Right hindlimb (tissue), 1 donor: ENCODE data around the gene DAGLB.
"Not testable (repeated sequence)": the region's sequence is repeated elsewhere in the genome, so short reads cannot be mapped to it uniquely, and the experiment has no call there.

Source experiments
- DNase-seq: peaks from one replicate; pipeline ENCODE4 v3.0.0-alpha.2; 2018

DAGLB gene

DNA sequence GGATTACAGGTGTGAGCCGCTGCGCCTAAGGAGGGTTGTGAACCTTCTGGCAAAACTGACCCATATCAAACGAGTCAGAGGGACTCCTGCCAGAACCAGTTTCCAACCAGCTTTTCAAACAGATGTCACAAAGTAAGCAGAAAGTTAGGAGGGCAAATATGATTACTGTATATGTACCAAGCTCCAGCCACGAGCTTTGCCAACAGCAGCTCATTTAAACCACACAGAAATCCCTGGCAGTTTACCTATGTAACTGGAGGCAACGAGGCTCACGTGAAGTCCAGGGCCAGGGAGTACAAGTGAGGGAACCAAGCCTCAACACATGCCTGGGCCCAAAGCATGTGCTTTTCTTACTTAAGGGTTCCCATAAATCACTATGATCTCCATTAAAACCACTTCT, 12.5 kb upstream of the DAGLB start:
- no peak for DNase-seq

DNA sequence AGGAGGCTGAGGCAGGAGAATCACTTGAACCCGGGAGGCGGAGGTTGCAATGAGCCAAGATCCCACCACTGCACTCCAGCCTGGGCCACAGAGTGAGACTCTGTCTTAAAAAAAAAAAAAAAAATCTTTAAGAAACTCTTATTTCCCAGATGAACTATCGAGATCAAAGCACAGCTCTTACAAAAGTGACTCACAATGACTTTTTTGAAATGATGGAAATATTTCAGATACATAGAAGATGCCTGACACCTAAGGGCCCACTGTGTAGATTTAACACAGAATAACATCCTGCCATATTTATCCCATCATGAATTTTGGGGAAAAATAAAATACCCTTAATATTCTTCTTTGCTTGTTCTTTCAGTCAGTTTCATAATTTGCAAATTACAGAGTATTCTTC, 10.9 kb upstream of the DAGLB start:
- not testable (repeated sequence) for DNase-seq

GRCh38 chr7:6453734-6454133, 6.0 kb upstream of the DAGLB start:
- no peak for DNase-seq

GRCh38 chr7:6451224-6451705, 3.5 kb upstream of the DAGLB start:
- no peak for DNase-seq

DNA sequence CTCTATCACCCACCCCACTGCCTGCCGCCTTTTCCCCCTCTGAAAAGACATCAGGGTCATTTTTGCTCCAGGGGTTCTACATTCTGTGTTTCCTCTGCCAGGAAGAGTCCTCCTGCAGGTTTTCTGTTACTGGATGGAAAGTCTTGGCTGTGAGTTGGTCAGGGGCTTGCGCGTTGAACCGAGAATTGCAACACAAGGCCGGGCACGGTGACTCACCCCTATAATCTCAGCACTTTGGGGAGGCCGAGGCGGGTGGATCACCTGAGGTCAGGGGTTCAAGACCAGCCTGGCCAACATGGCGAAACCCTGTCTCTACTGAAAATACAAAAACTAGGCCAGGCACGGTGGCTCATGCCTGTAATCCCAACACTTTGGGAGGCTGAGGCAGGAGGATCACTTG, 2.8 kb upstream of the DAGLB start:
- not testable (repeated sequence) for DNase-seq

DNA sequence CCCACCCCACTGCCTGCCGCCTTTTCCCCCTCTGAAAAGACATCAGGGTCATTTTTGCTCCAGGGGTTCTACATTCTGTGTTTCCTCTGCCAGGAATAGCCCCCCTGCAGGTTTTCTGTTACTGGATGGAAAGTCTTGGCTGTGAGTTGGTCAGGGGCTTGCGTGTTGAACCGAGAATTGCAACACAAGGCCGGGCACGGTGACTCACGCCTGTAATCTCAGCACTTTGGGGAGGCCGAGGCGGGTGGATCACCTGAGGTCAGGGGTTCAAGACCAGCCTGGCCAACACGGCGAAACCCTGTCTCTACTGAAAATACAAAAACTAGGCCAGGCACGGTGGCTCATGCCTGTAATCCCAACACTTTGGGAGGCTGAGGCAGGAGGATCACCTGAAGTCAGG, 2.1 kb upstream of the DAGLB start:
- not testable (repeated sequence) for DNase-seq

DNA sequence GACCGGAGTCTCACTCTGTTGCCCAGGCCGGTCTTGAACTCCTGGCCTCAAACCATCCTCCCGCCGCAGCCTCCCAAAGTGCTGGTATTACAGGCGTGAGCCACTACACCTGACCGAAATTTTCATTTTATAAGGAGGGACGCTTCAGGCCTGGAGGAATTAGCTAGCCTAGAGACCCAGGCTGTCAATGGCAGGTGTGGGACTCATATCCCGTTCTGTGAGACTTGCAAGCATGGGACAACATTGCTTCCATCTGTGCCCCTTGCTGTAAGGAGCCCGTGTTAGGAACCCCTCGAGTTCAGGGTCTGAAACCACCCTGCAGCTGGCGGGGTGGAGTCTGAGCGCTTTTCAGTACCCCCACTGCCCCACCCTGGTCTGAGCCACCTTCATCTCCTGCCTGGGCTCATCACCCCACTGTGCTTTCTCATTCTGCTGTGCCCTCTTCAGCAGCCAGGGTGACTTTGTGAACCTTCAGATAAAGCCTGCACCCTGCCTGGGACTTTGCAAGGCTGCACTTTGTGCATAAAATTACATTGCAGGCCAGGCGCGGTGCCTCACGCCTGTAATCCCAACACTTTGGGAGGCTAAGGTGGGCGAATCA, 1.3 kb upstream of the DAGLB start:
- DNase-seq = no peak

GRCh38 chr7:6446838-6447580, 745 bp downstream of the DAGLB start:
- DNase-seq = peak; percentile 56

GRCh38 chr7:6444516-6445269, 3.1 kb downstream of the DAGLB start:
- DNase-seq = no peak

DNA sequence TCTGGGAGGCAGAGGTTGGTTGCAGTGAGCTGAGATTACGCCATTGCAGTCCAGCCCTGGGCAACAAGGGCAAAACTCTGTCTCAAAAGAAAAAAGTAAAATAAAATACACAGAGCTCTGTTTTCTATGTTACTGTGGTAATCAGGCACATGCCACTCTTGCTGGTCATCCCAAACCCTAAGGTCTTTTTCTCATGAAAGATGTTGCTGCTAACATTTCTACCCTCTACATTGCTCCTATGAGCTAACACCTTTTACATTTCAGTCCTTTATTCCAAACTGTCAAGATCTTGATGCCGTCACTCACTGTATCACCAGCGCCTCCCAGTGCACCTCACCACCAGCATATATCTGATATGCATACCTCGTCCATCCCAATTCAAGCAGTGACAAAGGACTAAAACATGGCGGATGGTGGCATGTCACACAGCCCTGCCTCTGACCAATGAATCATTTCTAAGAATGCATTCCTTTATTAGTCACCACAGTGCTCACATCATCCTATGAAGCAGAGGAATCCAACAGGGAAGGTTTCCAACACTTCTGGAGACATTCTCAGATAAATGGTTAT, 4.3 kb downstream of the DAGLB start:
- DNase-seq = no peak

DNA sequence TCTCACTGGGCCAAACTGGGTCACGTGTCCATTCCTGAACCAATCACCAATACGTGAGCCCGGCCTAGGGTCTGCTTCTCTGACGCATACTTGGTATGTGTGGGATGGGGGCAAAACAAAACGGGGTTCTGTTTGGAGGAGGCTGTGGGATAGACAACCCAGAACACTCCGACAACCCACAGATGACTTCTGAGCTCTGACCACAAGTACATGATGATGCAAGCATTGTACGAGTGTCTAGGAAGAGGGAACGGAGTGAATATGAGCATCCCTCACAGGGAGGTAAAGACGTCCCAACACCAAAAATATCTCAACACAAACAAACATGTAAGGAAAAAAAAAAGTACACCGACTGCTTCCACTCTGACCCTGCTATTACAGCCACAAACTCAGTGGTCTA, 5.6 kb downstream of the DAGLB start:
- no peak for DNase-seq

DNA sequence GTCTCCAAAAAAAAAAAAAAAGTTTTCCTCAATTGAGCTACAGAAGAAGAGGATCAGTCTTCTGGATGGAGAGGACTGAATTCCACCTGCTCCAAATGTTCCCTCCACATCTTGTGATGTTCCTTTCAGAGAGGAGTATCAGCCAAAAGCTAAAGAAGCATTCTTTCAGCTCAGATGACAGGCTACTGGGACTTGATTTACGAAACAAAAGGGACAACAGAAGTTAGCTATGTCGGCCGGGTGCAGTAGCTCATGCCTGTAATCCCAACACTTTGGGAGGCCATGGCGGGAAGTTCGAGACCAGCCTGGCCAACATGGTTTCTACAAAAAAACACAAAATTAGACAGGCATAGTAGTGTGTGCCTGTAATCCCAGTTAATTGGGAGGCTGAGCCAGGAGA, 7.4 kb downstream of the DAGLB start:
- DNase-seq = no peak

DNA sequence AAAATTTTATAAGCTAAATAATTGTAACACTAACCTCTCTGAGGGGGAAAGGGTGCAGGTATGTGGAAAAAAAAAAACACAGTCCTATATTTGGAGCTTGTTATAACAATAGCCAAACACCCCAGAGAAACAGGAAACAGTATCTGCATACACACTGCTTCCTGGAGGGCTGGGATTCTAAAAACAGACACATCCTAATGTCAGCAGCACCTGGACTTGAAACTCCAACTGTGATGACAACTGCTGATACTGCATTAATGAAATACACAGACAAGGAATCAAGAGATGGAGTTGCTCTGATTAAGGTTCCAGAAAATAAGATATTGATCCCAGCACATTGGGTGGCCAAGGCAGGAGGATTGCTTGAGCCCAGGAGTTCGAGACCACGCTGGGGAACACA, 9.3 kb downstream of the DAGLB start:
- no peak for DNase-seq

DNA sequence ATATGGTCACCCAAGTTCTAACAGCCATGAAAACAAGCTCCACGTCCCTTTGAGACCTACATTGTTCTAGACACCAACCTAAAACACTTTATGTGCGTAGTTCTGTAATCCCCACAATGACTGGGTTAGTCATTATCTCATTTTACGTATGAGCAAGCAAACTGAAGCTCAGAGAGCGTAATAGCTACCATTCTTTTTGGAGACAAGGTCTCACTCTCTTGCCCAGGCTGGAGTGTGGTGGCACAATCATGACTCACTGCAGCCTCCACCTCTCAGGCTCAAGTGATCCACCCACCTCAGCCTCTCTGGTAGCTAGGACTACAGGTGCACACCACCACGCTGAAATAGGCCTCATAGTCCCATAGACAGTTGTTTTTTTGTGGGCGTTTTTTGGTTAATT, 10.5 kb downstream of the DAGLB start:
- DNase-seq = no peak

- DNase-seq = no peak
Observed at GRCh38 chr7:6436385-6436685, 11.4 kb downstream of the DAGLB start.

- DNase-seq = peak; percentile 86
Observed at GRCh38 chr7:6435486-6436384, 12.0 kb downstream of the DAGLB start.

DNA sequence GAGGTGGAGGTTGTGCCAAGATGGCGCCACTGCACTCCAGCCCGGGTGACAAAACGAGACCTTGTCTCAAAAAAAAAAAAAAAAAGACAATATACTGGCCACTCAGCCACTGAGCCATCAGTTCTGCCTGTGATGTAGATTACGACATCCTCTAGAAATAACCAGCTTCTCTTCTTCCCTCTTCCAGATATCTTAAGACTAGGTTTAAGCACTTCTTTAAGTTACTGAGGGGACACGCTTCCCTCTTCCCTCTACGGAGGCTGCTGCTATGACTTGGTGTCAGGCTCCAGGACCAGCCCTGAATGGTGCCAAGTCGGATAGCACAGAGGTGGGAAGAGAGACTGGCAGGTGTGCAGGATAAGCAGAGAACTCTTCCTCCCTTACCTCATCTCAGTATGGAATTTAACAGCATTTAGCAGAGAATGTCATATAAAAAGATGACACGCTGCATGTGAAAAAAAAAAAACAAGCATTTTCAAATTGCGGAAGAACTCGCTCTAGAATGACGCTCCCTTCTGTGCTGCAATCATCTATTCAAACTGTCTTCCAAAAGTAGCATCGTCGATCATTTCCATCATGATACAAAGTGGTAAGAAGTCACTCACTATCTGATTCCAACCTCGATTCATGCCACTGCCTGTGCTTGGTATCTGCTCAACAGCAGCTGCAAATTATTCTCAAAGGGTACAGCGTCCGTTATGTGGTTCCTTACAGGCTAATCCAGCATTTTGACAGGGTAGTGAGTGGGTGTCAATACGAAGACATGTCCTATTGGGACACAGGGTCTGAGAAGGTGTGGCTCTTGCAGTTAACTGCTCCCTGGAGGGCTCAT, 13.8 kb downstream of the DAGLB start:
- no peak for DNase-seq

DNA sequence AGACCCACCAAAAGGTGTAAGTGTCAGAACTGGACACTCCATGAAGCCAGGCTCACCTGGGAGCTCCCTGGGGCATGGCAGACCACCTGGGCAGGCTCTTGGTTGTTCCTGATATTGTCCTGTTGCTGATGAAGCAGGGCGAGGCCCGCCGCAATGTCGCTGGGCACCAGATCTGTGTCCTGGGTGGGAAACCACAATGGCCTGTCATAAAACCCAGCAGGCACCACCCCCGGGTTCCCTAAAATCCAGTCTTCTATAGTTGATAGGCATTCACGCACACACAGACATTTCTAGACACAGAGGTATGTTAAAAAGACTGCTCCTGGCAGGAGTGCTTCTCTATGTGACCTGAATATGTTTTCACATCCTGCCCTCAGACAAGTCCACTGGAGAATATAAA, 15.0 kb downstream of the DAGLB start:
- DNase-seq = no peak

DNA sequence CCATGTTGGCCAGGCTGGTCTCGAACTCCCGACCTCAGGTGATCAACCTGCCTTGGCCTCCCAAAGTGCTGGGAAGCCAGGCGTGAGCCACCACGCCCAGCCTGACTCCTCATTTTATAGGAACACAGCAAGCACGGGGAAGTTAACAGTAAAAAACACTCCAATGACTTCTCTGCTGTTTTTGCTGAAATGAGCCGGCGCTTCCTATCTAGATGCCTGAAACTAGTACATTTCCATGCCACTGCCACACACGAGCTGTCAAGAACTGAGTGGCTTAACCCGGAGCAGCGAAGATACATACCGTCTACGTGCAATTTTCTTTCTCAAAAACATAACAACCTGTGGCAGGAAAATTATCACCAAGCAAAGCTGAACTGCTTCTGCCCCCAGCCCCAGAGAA, 16.8 kb downstream of the DAGLB start:
- no peak for DNase-seq

DNA sequence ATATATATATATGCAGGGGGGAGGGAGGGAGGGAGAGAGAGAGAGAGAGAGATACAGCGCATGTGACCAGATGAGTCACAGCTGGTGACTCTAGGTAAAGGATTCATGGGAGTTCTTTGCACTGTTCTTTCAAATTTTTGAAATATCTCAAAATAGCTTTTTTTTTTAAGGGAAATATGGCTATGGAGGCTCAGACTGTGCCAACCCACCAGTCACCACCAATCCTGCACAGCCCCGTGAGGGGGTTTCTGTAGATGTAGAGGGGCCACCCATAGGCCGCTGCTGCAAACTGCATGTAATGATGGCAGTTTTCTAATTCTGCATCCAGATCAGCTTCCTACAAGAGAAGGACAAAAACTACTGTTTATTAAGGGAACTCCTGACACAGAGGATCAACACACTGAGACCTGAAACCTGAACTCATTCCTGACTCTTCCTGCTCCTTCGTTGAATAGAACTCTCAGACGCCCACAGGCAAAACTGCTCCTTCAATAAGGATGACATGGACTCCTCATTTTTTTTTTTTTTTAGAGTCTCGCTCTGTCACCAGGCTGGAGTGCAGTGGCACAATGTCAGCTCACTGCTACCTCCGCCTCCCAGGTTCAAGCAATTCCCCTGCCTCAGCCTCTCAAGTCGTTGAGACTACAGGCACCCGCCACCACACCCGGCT, 17.3 kb downstream of the DAGLB start:
- no peak for DNase-seq

DNA sequence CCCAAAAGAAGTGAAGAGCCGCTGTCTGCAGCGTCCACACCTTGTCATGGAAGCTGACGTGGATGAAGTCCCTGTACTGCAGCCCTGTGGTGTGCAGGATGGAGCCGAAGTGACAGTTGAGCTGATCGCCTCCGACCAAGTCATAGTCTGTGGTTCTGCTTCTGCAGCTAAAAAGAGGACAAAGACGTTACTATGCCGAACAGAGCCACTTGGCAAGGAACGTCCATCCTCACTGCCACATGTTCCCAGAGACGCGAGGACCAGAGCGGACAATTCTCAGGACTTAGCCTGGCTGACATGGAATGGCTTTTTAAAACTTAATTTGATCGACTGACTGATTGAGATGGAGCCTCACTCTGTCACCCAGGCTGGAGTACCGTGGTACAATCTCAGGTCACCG, 21.8 kb downstream of the DAGLB start:
- DNase-seq = no peak
